ENCODE results near the gene CEPT1. TPM values are rescaled to one million over a fixed set of nuclear protein-coding genes. Genes with fewer than 3 reads are reported as not detected.

CEPT1 gene
- total and polyA plus RNA-seq, 2 of the 8 experiments (the other 6 are each of a cell fraction or from before 2014, with no cell fraction given), result 18.5 to 28.6 TPM

GRCh38 chr1:111176678-111177077 lies 36.7 kb downstream of the CEPT1 start (continued):
- no peak for TF ChIP-seq RFX5 (IDR thresholded peaks at IDR 0.05; ENCODE audit: borderline replicate concordance, low read depth, low read length)
- TF ChIP-seq SAP30 (IDR thresholded peaks at IDR 0.05; ENCODE audit: insufficient read depth, insufficient replicate concordance, low read length), result no peak
- TF ChIP-seq FOSL1 (IDR thresholded peaks at IDR 0.05; ENCODE audit: insufficient read depth, low read depth, low read length), result no peak
